Measurements from ENCODE around the gene RGS7. TPM values are rescaled to one million over a fixed set of nuclear protein-coding genes. Genes with fewer than 3 reads are reported as not detected.

RGS7 gene
- total RNA-seq, 2 experiments from 2014 or later: not detected

DNA sequence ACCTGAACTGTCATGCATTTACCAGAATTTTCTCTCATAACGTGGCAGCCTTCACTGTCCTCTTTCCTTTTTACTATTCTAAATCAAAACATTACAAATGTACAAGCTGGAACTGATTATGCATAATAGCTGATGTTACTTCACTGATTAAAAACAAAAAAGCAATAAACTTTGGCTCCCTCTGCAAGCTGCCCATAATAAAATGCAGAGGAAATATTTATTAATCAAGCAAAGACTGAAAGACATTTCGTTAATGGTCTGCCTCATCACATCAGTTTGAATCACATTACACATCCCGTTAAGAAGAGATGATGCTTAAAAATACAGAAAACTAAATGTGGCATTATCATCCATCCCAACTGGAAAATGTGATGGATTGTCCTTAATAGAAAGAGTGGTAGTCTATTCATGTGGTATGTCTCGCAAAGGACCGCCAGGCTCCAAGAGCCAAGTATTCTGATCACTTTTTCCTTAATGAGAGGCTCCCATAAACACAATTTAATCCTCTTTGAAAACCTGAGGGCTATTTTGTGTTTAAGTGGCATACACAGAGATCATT is 225.3 kb downstream of the RGS7 start:
- no peaks in the 10 kb centered on the region for H3K36me3 Mint-ChIP-seq (ENCODE audit: low read depth)
- TF ChIP-seq, protein P1, sequence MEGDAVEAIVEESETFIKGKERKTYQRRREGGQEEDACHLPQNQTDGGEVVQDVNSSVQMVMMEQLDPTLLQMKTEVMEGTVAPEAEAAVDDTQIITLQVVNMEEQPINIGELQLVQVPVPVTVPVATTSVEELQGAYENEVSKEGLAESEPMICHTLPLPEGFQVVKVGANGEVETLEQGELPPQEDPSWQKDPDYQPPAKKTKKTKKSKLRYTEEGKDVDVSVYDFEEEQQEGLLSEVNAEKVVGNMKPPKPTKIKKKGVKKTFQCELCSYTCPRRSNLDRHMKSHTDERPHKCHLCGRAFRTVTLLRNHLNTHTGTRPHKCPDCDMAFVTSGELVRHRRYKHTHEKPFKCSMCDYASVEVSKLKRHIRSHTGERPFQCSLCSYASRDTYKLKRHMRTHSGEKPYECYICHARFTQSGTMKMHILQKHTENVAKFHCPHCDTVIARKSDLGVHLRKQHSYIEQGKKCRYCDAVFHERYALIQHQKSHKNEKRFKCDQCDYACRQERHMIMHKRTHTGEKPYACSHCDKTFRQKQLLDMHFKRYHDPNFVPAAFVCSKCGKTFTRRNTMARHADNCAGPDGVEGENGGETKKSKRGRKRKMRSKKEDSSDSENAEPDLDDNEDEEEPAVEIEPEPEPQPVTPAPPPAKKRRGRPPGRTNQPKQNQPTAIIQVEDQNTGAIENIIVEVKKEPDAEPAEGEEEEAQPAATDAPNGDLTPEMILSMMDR (IDR thresholded peaks at IDR 0.05): no peak
- H3K36me3 ChIP-seq (ENCODE audit: insufficient read depth, low read length): no peaks in the 10 kb centered on the region

DNA sequence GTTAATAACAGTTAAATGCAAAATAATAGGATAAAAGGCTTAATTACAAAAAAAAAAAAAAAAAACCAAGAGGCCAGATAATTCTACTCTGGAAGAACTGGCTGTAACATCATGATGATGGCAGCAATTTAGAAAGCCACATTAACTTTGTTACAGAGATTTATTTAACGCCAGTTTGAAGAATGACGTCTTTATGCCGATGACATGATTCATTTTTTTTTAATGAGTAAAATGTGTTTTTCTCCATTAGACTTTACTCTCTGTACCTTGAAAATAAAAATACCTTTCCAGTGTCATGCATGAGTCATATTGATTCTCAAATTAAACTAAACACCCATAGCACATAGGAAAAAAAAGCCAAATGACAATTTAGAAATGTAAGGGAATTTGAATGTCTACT is 226.1 kb downstream of the RGS7 start:
- H3K27me3 Mint-ChIP-seq: no peaks in the 10 kb centered on the region
- ATAC-seq (ENCODE audit: poor library complexity) (no peak), DNase-seq (no peak)
- no peaks in the 10 kb centered on the region for H3K36me3 ChIP-seq (ENCODE audit: insufficient read depth, low read length)
- peaks cover 5% of the 10 kb centered on the region for H3K9me3 Mint-ChIP-seq
- no peak overlapping the region for H3K4me3 Mint-ChIP-seq
- peaks cover 0 to 12% of the 10 kb centered on the region in 2 experiments for H3K9me3 ChIP-seq (ENCODE audit: control insufficient read depth in 1 of 2, insufficient read depth in 1 of 2, low read length in 2 of 2)
- POLR2A ChIA-PET: no interaction called here
- H3K4me3 ChIP-seq (ENCODE audit: low read length): no peak overlapping the region
- H3K27ac Mint-ChIP-seq: no peak overlapping the region
- CTCF ChIA-PET: no interaction called here
- no peak overlapping the region for H3K27ac ChIP-seq (ENCODE audit: low read depth in 1 of 2, low read length in 2 of 2)
- no peaks in the 10 kb centered on the region for H3K4me1 Mint-ChIP-seq (ENCODE audit: low read depth)
- H3K4me1 ChIP-seq (ENCODE audit: insufficient read depth, low read length): no peaks in the 10 kb centered on the region
- intact Hi-C loops (cut with DNase I, micrococcal nuclease): no loop called here
- TF ChIP-seq, protein P1 (IDR thresholded peaks at IDR 0.05): no peak
- H3K36me3 Mint-ChIP-seq (ENCODE audit: low read depth): no peaks in the 10 kb centered on the region
- H3K27me3 ChIP-seq (ENCODE audit: control insufficient read depth in 1 of 2, insufficient read depth in 2 of 2, low read length in 2 of 2): no peaks in the 10 kb centered on the region

More for the DNA sequence above, 225.3 kb downstream of the RGS7 start:
- ChIA-PET POLR2A (no interaction called here), CTCF (no interaction called here)
- no peak overlapping the region for H3K27ac Mint-ChIP-seq
- H3K9me3 Mint-ChIP-seq: peaks cover 4% of the 10 kb centered on the region
- H3K9me3 ChIP-seq (ENCODE audit: control insufficient read depth in 1 of 2, insufficient read depth in 1 of 2, low read length in 2 of 2): peaks cover 0 to 12% of the 10 kb centered on the region in 2 experiments
- DNase-seq: no peak
- H3K4me3 ChIP-seq (ENCODE audit: low read length): no peak overlapping the region
- H3K4me3 Mint-ChIP-seq: no peak overlapping the region
- H3K4me1 Mint-ChIP-seq (ENCODE audit: low read depth): no peaks in the 10 kb centered on the region
- ATAC-seq (ENCODE audit: poor library complexity): no peak
- no peaks in the 10 kb centered on the region for H3K27me3 ChIP-seq (ENCODE audit: control insufficient read depth in 1 of 2, insufficient read depth in 2 of 2, low read length in 2 of 2)
- no peak overlapping the region for H3K27ac ChIP-seq (ENCODE audit: low read depth in 1 of 2, low read length in 2 of 2)
- intact Hi-C loops (cut with DNase I, micrococcal nuclease): no loop called here
- no peaks in the 10 kb centered on the region for H3K27me3 Mint-ChIP-seq
- H3K4me1 ChIP-seq (ENCODE audit: insufficient read depth, low read length): no peaks in the 10 kb centered on the region

DNA sequence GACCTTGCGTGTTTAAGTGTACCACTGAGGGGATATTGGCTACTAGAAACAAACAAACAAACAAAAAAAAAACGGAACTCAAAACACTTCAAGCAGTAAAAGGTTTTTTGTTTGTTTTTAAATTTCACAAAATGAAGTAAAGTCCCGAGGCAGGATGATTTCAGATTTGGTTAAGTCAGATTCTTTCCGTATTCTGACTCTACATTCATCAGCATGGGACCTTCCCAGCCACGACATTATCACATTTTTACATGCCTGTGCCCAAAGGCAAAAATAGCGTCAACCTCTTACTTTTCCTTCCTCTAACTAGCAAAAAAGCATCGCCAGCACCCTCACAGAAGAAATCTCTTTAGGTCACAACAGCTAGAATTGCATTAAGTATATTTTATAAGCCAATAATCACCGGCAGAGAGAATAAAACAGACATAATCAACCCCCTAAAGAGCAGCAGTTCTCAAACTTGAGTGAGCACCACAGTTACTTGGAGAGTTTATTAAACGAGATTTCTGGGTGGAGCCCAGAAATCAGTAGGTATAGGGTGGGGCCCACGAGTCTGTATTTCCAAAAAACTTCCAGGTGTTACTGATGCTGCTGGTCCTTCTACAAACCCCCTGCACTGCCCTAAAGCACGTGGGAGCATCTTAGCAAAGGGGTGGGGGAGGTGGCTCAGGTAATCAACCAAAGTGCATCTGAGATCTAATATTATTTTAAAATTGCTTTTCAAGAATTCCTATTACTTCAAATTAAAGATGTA is 227.6 kb downstream of the RGS7 start:
- no peak for ATAC-seq (ENCODE audit: poor library complexity)
- Histone ChIP-seq H3K27me3 (ENCODE audit: control insufficient read depth in 1 of 2, insufficient read depth in 2 of 2, low read length in 2 of 2) (no peaks in the 10 kb centered on the region), H3K4me1 (ENCODE audit: insufficient read depth, low read length) (no peaks in the 10 kb centered on the region), H3K27ac (ENCODE audit: low read depth in 1 of 2, low read length in 2 of 2) (no peak overlapping the region), H3K9me3 (ENCODE audit: control insufficient read depth in 1 of 2, insufficient read depth in 1 of 2, low read length in 2 of 2) (peaks cover 0 to 8% of the 10 kb centered on the region in 2 experiments), H3K36me3 (ENCODE audit: insufficient read depth, low read length) (no peaks in the 10 kb centered on the region), H3K4me3 (ENCODE audit: low read length) (no peak overlapping the region)
- CTCF ChIA-PET: no interaction called here
- peaks cover 4% of the 10 kb centered on the region for H3K9me3 Mint-ChIP-seq
- no peaks in the 10 kb centered on the region for H3K36me3 Mint-ChIP-seq (ENCODE audit: low read depth)
- H3K27me3 Mint-ChIP-seq: no peaks in the 10 kb centered on the region
- no peak for DNase-seq
- no peaks in the 10 kb centered on the region for H3K4me1 Mint-ChIP-seq (ENCODE audit: low read depth)
- intact Hi-C loops (cut with DNase I, micrococcal nuclease): no loop called here
- H3K4me3 Mint-ChIP-seq: no peak overlapping the region
- TF ChIP-seq, protein P1 (IDR thresholded peaks at IDR 0.05): no peak
- POLR2A ChIA-PET: no interaction called here
- no peak overlapping the region for H3K27ac Mint-ChIP-seq
